HG03175 (cell line): ENCODE data around the gene NKAIN4.

Experiments used
- ATAC-seq: cut with Tn5 transposase; IDR thresholded peaks from one replicate; pipeline ENCODE4 v1.9.1; 2021; ENCODE audit warnings: mild to moderate bottlenecking, moderate library complexity; ENCODE audit not compliant: unreplicated experiment

The NKAIN4 gene

GRCh38 chr20:63274381-63275228, 20.3 kb upstream of the NKAIN4 start:
- no peak for ATAC-seq

GRCh38 chr20:63273635-63274380, 19.5 kb upstream of the NKAIN4 start:
- no peak for ATAC-seq

DNA sequence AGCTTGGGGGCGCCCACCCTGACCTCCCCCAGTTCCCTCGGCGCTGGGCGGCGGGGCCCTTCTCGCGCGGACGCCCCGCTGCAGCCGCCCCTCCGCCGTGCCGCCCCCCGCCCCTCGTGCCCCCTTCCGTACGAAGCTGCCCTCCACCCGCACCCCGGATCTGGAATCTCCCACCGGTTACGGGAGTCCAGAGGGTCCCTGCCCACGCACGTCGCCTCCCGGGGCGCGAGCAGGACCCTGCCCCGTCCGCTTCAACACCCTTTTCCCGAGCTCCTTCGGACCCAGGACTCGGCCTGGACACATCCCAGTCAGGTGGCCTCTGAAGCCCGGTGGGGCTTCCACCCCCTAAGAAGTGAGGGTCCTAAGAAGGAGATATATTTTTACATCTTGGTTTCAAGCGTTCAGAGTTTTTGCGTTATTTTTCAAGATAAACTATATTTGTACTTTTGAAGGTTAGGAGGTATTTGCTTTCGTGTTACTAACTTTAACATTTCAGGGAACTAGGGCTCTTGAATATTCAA, 18.9 kb upstream of the NKAIN4 start:
- peak; percentile 8 for ATAC-seq

DNA sequence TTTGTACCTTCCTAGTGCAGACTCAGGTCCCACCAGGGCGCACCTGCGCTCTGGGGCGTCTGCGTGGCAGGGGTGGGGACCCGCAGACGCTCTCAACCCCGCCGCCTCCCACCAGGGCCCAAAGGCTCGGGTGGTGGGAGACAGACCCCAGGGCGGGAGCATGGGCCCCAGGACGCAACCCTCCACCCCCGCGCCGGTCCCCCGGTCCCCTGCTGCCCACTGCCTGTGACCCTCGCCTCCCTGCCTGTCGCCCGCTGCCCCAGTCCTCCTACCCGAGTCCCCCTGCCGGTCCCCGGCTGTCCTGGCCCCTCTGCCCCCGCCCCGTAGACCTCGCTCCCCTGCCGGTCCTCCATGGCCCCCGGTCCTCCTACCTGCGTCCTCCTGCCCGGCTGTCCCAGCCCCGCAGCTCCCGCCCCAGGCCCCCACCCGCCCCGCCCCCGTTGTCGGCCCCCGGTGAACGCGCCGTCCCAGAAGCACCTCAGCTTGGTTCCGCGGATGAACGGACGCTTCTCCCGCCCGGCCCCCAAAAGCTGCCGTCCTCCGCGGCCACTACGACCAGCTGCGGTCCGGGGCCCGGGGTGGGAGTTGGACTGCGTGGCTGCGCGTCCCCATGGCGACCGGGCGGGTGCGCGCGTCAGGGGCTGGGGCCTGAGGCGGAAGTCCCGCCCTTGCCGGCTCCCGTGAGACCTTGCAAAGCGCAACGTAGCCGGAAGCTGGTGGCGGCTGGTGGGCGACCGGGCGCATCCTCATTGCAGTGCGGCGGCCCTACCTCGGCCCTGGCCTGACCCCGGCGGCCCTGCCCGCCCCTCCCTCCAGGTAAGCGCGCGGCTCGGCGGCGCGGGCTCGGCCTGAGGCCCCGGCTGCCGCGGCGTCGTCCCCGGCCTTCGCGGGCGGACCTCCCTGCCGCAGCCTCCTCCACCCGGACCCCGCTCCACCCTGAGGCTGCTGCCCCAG, 18.1 kb upstream of the NKAIN4 start, which contains the start of gene ARFGAP1:
Gene ARFGAP1, plus strand, starts transcription at position 709 of the 954 bp plus-strand sequence. CDS start 2,768 bp downstream, outside the sequence.
- peak; percentile 84 for ATAC-seq

DNA sequence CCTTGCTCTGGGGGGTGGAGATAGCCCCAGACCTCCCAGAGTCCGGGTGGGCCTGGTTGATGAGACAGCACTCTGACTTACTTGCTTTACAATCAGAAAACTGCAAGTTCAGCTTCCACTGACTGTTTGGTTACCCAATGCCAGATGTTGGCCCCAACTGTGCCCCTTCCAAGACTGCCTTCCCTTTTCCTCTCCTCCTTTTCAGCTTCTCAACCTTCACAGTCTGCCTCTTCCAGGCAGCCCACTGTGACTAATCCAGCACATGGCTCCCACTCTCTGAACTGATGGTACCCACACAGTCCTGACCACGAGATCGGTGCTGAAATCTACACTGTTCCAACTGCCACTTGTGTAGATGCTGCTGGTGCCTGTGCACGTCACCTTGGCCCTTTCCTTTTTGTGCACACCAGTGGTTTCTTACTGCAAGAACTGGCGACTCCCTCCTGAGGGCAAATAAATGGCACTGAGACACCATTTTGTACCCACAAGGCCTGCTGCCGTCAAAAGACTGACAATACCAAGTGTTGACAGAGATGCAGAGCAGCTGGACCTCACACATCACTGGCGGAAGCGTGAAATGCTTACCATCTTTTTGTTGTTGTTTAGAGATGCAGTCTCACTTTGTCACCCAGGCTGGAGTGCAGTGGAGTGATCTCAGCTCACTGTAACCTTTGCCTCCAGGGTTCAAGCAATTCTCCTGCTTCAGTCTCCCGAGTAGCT, 16.5 kb upstream of the NKAIN4 start:
- no peak for ATAC-seq

DNA sequence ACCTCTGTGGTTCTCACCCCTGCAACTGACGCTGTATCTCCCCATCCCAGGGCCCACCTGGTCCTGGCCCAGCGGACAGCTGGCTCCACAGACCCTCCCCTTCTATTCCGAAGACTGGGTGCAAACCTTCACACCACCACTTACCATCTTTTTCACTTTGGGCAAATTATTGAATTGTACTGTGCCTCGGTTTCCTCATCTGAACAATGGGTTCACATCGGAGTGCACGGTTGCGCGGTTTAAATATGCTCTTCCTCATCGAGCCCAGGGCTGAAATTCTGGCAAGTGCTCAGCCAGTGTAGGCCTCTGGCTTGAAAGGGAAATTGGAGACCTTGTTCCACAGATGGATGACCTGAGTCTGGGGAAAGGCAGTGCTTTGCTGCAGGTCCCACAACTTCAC, 15.5 kb upstream of the NKAIN4 start:
- no peak for ATAC-seq

- ATAC-seq = no peak
Observed at GRCh38 chr20:63268671-63269439, 14.6 kb upstream of the NKAIN4 start.

DNA sequence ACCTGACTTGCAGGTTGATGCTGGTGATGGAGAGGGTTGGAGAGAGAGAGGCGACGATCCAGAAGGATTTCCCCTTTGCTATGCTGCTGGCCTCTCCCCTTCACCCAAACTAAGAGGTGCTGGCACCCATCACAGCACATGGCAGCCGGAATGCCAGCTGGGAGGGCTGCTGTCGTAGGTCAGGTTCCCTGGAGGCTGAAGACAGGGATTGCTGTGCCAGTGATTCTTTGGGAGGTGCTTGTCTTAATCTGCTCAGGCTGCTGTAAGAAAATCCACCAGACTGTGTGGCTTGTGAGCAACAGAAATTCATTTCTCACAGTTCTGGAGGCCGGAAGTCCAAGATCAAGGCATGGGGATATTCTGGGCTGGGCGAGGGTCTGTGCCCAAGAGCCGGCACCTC, 14.0 kb upstream of the NKAIN4 start:
- ATAC-seq = no peak

GRCh38 chr20:63267691-63268090, 13.4 kb upstream of the NKAIN4 start:
- ATAC-seq = no peak

GRCh38 chr20:63265891-63266515, 11.7 kb upstream of the NKAIN4 start:
- ATAC-seq = no peak

DNA sequence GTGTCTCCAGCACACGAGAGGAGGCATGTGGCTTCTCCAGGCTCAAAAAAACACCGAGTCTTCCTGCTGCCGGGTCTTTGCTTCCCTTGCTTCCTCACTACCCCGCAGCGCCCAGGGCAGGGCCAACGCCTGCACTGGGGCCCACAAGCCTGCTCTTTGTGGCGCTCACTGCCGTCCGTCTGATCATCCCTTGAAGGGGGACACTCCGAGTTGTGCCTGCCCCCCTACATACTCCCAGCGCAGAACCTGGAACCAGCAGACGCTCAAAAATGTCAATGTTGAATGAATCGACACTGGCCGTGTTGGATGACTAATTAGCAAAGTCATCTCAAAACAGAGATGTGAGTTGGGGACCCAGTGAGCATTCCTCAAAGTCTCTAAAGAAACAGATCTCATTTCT, 10.3 kb upstream of the NKAIN4 start:
- ATAC-seq = no peak

DNA sequence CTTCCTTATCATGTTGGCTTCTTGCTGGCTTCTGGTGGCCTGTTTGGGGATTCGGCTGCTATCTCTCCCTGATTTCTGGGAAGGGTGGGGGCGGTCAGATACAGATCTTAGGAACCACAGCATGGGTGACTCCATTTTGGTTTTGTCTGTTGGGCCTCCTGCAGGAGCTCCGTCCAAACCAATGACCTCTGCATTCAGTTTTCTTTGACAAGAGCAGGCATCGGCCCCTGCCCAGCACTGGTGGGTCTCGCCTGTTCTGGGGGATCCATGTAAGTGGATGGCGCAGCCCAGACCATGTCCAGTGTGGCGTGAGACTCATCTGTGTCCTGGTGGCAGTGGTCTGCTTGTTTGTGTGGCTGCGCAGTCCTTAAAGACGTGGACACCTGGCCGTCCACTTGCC, 9.7 kb upstream of the NKAIN4 start:
- no peak for ATAC-seq

DNA sequence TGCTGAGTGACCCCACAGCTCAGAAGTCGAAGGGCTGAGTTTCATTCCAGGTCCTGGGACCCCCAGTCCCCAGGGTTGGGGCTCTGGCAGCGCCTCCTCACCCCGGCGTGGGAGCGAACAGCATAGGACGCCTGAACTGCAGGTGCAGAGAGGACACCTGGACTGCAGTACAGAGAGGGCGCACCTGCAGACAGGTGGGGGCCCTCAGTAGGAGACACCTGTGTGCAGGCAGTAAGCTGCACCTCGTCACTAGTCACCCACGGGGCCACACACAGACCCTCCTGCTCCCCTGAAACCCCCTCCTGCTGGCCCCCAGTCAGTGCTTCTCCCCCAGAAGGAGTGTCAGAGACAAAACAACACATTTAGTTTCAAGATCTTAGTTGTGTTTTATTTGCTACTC, 8.6 kb upstream of the NKAIN4 start:
- ATAC-seq = no peak

DNA sequence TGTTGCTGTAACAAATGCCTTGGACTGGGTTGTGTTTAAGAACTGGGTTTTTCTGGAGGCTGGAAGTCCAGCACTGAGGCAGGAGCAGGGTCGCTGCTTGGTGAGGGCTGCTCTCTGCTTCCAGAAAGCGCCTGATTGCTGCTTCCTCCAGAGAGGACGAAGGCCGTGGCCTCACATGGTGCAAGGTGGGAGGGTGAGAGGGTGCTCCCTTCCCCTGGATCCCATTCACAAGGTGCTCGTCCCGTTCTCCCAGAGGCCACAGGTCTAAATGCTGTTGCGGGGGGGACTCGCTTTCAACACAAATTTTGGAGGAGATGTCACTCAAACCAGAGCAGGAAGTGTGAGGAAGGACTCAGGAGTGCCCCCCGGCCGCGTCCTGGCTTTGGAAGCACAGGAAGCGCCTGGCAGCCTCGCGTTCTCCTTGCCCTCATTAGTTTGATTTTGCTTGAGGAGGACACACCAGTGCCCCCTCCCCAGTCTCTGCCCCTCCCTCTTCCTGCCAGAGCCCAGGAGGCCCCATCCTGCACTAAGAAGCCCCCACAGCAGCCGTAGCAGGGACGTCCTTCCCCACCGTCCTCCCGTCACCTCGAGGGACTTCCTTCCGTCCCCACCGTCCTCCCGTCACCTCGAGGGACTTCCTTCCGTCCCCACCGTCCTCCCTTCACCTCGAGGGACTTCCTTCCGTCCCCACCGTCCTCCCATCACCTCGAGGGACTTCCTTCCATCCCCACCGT, 7.7 kb upstream of the NKAIN4 start:
- no peak for ATAC-seq

- ATAC-seq = no peak
Observed at GRCh38 chr20:63261060-63261794, 7.0 kb upstream of the NKAIN4 start.

- ATAC-seq = no peak
Observed at GRCh38 chr20:63260521-63260920, 6.3 kb upstream of the NKAIN4 start.

DNA sequence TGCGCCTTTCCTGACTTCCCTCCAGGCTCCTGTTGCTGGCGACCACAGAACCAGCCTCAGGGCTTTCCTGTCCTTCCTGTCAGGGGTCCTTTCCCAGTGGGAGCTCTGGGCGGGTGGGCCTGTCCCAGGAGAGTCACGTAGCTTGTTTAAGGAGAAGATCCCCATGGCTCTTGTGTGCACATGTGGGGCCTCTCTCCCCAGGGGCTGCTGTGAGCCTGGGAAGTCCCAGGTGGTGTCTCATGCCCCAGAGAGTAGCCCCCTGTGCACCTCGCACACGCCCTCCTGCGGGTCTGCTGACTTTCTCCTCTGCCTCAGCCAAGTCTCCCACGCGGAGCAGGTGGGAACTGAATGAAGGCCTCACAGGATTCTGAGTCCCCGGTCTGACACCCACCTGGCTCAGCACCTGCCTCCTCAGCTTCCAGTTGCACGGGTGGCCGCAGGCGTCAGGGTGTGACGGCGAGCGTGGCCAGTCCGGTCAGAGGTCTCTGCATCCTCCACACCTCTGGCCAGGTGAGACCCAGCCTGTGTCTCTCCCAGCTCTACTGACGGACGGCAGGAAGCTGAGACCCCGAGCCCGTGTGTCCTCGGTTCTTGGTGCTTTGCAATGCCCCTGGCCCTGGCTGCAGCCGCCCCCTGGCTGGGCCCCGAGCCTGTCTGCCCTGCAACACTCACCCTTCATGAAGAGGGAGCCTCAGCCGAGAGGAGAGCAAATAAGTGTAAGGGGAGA, 5.6 kb upstream of the NKAIN4 start:
- no peak for ATAC-seq
